ENCODE data around the gene PDE2A.
"Not testable (repeated sequence)": the region's sequence is repeated elsewhere in the genome, so short reads cannot be mapped to it uniquely, and the experiment has no call there.

Gene PDE2A

DNA sequence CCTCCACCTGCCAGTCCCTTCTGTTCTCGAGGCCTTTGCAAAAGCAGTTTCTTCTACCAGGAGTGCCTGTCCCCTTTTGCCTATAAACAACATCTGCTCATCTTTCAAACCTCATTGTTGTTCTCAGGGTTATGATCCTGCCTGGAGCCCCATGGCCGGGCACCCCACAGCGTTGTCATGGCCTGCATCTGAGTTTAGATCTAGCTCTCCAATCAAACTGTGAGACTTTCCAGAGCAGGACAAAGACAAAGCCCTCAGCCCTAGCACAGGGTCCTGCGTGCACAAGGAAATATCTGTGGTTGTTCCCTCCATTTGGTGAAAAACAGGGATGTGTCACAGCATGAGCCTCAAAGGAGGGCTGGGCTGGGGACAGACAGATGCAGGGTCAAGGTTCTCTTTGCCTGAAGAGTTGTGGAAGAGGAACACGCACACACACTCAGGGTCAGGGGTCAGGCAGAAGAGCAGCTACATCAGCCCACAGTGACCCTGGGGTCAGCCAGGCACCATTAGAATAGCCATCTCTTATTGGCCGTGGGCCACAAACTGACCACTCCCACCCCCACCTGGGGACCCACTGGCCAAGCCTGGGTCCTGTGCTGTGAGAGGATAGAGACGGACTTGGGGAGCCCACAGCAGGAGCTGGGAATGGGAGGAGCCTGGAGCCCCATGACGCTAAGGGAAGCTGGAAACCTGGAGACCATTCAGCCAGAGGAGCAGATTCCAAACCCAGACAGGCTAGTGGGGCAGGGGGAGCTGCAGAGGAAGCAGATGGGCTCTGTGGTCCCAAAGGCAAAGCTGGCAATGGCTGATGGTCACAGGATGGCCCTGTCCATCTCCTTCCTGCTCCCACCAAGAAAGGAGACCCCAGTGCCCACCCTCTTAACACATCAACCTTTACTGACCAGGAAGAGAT is 99.4 kb downstream of the PDE2A start:
- DNase-seq: no peak

DNA sequence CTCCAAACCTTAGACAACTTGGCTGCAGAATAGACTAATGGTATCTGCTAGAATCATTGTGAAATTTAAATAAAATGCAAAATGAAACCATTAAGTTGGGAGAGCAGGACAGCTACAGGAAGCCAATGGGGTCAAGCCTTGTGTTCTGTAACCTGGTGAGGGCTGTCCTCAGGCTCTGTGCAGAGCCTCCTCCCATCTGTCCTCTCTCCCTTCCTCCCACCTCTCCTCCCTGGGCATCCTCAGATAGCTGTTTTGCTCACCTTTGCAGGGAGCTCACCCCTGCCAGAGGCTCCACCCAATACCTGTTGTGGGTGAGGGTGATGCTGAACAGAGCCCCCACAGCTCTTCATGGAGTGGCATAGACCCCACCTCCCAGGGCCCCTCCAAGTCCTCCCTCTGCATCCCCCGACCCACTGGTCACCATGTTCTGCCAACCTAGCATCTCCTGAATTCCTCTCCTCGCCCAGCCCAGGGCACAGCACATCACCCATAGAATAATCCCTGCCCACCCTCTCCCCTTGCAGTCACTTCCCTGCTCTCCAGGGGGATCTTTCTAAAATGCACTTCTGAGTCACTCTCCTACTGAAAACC is 100.3 kb downstream of the PDE2A start:
- no peak for DNase-seq

DNA sequence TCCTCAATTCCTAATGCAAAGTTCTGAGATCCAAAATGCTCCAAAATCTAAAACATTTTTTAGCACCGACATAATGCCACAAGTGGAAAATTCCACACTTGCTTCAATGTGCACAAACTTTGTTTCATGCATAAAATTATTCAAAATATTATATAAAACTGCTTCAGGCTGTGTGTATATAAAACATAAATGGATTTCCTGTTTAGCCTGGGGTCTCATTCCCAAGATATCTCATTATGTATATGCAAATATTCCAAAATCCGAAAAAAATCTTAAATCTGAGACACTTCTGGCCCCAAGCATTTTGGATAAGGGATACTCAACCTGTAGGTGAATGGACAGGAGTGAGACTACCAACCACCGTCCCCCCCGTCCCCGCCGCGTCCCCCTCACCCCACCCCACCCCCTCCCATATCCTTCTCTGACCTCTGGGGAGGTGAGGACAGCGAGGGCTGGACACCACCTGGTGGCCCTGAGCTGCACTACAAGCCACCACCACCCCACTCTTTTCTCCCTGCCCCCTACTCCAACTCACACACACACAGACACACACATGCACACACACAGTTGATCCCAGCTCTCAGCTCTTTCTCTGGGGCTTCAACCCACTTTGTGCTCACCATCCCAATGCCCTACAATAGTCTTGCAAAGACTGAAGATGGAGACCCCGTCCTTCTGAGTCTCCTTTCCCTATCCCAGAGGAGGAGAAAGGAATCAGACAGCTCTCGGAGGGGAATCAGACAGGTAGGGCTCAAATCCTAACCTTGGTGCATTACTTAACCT is 101.0 kb downstream of the PDE2A start:
- no peak for DNase-seq

DNA sequence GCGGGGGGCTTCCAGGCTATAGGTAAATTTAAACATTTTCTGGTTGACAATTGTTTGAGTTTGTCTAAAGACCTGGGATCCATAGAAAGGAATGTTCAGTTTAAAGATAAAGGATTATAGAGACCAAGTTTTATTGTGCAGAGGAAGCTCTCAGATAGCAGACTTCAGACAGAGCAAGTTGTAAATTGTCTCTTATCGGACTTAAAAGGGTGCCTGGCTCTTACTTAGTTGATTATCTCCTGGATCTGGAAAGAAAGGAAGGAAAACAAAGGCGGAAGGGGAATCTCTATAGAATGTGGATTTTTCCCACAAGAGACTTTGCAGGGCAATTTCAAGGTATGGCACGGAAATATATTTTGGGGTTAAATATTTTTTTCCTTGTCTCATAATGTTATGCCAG is 101.7 kb downstream of the PDE2A start:
- not testable (repeated sequence) for DNase-seq

DNA sequence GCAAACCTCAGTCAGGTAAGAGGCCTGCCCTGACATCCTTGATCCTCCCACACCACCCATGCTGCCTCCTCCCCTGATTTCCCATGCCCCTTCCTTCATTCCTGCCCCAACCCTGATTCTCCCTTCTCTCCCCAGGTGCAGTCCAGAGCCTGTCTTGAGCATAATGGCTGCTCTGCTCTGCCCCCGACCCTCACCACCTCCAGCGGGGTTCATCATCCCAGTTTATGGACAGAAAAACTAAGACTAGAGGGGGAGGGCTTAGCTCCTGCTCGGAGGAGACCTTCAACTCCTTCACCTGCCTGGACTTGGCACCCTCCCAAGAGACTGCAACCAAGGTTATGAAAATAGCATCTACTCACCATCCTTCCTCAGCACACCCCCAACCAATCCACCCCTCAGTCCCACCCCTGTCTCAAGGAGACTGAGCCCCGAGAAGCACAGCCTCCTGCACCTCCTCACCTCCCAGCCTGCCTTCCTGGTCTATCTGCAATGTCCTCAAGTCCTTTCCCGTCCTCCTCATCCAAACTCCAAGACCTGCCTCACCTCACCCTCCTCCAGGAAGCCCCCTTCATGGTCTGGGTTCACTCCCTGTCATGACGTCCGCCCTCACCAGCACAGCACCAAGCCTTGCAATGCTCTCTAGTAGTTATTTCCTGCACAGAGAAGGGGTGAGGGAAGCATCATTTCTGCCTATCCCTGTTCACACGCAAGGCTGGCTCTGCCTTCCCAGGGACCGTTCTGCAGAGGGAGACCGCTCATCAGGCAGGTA is 103.1 kb downstream of the PDE2A start:
- DNase-seq: no peak

DNA sequence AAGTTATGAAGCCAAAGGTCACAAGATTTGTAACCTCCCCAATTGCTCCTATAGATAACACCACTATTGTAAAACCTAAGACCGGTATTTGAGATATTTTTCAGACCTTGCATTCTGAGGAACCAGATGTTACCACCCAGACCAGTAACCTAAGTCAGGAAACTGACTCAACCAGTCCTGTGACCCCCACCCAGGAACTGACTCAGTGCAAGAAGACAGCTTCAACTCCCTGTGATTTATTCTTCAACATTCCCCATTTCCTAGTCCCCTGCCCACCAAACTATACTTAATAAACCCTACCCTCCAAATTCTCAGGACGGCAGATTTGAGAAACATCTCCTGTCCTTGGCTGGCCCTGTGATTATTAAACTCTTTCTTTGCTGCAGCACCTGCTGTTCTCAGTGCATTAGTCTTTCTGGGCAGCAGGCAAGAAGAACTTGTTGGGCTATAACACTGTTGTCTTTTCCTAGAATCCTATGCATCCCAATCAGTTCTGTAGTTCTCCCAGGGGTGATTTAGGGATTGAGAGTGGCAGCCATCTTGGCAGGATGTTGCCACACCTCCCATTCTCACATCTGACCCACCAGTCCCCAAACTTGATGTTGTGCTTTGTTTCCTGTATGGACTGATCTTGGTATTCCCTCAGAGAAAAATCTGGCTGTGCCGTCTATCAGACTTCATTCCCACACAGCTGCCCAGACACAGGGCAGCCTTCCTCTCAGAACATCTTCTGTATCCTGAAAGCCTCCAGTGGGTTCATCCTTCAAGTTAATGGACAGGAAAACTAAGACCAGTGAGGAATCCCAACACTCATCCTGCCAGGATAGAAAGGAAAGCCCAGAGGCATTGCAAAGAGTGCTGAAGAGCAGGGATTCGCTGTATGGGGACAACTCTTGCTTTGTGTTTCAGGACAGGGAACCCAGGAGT is 104.0 kb downstream of the PDE2A start:
- DNase-seq: no peak

DNA sequence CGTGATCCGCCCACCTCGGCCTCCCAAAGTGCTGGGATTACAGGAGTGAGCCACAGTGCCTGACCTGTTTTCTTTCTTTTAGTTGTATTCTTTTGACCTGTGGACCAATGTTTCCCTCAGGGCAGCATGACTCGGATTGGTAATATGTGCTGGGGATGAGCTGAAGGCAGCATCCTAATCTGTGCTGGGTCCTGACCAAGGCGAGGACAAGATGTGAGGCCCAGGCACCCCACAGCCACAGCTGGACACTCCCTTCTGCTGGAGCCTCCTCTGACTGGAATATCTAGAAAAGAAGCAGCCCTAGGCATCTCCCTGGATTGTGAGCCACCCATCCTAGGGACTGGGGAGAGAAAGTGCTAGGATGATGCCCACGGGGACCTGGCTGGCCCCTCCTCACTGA is 105.4 kb downstream of the PDE2A start:
- no peak for DNase-seq

DNA sequence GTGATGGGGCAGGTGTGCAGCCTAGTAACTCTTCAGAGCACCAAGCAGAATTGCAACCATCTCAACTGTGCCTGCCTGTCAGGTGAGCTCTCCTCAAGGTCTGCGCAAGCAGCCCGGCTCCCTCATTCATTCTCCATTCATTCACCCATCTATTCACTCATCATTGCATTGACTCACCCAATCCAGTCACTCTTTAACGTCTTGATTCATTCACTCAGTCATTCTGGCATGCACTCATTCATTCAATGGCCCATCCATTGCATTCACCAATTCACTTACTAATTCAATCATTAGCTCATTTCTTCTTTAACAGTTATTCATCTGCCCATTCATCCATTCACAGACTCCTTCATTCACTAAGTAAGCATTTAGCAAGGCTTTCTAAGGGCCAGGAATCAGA is 111.8 kb downstream of the PDE2A start:
- no peak for DNase-seq

DNA sequence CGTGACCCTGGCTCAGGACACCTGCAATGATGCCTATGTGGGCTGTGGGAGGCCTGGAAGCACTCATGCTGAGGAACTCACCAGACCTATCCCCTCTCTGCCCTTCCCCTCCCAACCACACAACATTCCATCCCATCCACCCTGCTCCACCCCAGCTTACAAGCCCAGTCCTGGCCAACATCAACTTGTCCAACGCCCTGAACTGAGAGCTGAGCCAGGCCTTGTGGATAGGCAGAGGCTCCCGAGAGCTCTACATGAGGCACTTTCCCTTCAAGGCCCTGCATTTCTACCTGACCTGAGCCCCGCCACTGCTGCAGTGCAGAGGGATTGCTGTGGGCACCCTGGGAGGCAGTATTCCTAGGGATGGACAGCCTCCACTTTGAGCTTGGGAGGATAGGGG is 112.4 kb downstream of the PDE2A start:
- DNase-seq: no peak

DNA sequence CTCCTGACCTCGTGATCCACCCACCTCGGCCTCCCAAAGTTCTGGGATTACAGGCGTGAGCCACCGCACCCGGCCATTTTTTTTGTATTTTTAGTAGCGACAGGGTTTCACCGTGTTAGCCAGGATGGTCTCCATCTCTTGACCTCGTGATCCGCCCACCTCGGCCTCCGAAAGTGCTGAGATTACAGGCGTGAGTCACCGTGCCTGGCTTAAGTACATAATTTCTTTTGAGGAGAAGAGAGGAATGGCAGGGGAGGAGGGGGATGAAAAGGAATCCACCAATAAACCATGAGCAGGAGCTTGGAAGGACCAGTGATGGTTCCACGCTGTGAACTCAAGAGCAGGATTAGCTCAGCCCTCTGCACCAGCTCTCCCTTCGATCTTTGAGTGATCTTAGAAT is 113.4 kb downstream of the PDE2A start:
- DNase-seq: not testable (repeated sequence)

DNA sequence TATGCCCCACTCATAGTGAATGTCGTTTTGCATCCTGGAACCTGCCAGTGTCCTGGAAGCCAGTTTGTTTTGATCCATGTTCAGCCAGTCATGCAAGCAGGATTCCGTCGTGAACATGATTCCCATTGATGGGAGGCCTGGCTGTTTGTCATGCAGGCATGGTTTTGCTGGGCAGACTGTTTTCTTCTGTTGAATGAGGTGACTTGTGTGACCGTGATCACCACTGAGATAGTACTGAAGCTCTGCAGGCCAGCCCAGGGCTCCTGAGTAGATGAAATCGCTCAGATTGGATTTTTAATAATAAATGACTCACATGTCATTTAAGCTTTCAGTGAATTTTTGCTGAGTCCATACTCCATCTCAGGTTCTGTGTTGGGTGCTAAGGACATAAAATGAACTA is 117.8 kb downstream of the PDE2A start:
- DNase-seq: no peak

DNA sequence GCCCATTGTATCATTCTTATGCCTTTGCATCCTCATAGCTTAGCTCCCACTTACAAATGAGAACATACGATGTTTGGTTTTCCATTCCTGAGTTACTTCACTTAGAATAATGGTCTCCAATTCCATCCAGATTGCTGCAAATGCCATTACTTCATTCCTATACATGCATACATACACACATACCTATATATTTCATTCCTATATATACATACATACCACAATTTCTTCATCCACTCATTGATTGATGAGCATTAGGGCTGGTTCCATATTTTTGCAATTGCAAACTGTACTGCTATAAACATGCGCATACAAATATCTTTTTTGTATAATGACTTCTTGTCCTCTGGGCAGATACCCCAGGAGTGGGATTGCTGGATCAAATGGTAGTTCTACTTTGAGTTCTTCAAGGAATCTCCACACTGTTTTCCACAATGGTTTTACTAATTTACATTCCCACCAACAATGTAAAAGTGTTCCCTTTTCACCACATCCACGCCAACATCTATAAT is 119.2 kb downstream of the PDE2A start:
- DNase-seq: not testable (repeated sequence)

DNA sequence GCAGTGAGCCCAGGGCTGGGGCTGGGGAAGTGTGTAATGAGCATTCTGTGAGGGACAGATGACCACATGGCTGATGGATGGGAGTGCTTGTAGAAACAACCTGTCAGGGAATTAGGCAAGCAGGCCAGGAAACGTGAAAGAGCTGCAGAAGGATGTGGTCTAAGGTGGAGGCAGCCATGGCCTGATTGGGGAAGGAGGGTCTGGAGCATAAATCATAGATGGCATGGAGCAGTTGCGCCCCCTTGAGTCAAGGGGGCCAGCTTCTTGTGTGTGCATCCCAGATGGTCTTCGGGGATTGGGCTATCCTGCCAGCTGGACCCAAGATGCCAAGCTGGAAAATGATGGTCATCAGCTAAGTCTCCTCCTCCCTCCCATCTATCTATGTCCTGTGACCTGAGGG is 120.5 kb downstream of the PDE2A start:
- no peak for DNase-seq

DNA sequence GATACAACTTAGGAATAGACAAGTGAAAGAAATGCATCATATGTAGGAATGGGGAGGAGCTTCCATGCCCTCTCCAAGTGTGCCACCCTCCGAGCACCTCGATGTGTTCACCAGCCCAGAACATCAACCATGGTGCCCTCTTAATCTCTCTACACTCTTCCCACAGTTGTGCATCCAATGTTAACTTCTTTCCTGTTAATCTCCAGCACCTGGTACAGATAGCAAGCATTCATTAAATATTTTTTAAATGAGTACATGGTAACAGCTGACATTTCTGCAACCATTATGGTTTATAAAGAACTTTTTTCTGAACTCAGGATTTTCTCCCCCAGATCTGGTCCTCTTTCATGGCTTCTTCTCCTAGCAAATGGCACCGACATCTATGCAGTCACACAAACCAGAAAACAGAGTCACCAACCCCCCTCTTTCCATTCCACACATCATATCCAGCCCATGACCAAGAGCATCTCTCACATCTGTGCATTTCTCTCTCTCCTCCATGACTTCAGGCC is 121.8 kb downstream of the PDE2A start:
- DNase-seq: no peak

DNA sequence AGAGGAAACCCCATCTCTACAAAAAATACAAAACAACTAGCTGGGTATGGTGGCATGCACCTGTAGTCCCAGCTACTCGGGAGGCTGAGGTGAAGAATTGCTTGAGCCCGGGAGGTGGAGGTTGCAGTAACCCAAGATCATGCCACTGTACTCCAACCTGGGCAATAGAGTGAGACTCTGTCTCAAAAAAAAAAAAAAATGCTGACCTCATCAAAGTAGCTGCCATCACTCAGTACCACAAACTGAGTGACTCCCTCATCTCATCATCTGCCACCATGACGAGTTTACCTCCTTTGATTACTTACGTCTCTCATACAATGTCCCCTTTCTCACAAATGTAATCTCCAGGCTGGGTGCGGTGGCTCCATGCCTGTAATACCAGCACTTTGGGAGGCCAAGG is 122.7 kb downstream of the PDE2A start:
- DNase-seq: no peak

DNA sequence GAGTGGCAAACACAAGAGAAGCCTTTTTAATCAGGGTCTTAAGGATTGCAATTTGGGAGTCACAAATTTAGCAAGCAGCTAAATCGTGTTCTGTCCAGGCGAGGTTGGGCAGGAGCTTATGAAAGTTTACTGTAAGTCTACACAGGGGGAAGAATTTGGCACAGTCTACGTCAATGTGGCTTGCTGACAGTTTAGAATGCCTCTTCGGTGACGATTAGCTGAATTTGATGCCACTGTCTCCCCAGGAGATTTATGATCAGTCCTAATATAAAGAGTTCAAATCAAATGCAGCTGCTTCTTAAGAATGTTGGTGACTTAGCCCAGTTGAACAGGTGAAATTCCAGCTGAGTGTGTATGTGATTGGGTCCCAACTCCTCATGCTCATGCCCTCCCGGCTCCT is 125.8 kb downstream of the PDE2A start:
- DNase-seq: no peak

DNA sequence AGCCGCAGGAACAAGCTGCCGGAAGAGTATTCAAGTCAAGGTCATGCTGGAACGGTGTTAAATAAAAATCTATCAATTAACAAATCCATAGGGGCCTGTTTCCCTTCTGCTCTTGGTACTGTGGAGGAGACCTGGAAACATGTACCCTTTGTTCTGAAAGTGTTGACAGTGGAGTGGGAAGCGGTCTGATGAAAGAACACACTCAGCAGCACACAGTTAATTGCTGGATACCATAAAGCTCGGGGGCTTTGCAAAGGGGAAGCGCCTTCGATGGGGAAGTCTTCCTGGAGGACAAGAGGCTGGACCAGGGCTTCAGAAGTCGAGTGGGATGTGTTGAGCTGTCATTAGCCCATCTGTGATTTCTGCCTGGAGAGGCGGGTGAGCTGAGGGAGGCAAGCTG is 127.4 kb downstream of the PDE2A start:
- DNase-seq: no peak

DNA sequence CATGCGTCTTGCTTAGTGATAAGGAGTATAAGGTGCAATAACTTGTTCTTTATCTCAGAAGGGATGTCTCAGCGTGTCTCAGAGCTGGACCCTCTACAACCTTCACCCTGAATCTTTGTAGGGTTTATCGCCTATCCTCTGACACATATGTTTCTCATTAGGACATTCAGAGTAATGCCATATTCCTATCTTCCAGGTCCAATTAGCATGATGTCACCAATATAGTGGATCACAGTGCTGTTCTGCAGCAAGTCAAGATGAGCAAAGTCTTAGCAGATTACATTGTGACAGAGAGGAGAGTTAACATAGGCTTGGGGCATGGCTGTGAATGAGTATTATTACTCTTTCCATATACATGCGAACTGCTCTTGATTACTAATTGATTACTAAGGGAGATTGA is 129.6 kb downstream of the PDE2A start:
- no peak for DNase-seq

DNA sequence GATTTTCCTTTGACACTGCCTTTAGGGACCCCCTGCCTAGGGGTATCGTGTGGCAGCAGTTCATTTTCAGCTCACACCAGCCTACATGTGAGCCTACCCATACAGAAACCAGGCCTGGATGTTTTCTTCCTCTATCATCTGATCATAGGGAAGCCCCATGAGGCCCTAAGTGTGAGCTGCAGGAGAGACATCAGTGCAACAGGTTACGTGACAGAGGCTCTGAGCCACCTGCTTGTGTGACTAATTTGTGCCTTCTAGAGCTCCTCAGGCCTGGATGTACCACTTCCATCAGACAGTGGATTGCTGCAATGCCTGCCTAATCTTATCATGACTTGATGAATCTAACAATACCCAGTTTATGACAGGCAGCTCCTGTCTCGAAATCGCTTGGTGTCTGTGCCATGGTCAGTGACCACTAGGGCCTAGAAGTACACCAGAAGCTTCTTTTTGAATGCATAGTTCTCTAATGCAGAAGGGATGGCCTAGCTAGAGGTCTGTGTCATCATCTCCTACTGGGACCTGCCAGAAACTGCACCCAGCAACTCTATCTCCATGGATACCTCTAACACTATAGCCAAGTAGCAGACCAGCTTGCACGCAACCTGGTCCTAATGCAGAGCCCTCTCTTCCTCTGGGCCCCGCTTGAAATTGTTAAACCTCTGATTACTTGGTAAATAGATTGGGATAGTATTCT is 130.2 kb downstream of the PDE2A start:
- DNase-seq: no peak

DNA sequence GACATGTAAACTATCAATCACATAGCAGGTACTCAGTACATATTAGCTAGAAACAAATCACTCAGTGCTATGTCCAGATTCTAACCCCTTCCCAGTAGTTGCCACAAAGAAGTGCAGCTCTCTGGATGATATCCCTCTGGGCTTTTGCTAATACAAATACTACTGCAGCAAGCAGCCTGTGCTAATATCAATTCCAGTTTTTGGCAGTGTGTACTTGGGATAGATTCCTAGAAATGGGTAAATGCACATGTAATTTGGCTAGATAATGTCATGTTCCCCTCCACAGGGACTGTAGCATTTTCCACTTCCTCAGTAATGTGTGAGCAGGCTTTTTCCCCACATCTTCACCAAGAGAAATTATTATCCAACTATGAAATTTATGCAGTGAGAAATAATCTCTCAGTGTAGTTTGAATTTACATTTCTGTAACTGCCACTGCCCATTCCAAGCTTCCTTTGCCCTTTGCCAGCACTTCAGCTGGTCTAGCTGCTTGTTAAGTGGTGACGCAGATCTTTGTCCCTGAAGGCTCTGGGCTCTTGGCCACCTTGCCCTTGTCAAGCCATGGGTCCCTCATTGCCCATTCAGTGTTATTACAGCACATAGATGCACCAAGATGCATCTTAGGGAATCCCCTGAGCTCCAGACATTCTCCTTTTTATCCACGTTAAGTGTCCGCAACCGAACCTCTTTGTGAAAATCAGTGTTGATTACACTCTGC is 132.8 kb downstream of the PDE2A start:
- no peak for DNase-seq
